ENCODE results near the gene HOXD10.

DNA sequence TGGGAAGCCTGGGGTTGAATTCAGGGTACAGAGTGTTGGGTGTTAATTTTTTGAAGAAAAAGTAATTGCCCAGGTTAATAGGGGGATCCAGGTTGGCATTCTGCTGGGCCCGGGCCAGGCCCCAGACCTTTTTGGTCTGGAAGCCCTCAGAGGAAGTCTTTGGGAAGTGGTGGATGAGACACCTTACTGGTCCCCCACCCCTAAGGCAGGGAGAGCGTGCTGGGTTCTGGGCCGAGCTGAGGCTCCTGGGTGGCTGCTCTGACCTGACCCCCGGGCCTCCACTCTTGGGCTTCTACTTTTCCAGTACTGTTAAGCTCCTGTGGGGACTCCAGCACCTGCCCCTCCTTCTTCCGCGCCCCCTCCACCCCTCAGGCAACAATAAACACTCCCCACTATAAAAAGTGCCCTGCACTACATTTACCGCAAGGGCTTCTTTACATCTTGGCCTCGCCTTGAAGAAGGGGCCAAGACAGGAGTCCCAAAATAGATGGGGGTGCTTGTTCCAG lies 39.8 kb downstream of the HOXD10 start:
- TF ChIP-seq, protein P1, sequence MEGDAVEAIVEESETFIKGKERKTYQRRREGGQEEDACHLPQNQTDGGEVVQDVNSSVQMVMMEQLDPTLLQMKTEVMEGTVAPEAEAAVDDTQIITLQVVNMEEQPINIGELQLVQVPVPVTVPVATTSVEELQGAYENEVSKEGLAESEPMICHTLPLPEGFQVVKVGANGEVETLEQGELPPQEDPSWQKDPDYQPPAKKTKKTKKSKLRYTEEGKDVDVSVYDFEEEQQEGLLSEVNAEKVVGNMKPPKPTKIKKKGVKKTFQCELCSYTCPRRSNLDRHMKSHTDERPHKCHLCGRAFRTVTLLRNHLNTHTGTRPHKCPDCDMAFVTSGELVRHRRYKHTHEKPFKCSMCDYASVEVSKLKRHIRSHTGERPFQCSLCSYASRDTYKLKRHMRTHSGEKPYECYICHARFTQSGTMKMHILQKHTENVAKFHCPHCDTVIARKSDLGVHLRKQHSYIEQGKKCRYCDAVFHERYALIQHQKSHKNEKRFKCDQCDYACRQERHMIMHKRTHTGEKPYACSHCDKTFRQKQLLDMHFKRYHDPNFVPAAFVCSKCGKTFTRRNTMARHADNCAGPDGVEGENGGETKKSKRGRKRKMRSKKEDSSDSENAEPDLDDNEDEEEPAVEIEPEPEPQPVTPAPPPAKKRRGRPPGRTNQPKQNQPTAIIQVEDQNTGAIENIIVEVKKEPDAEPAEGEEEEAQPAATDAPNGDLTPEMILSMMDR (IDR thresholded peaks at IDR 0.05) = no peak
- TF ChIP-seq, protein P2, sequence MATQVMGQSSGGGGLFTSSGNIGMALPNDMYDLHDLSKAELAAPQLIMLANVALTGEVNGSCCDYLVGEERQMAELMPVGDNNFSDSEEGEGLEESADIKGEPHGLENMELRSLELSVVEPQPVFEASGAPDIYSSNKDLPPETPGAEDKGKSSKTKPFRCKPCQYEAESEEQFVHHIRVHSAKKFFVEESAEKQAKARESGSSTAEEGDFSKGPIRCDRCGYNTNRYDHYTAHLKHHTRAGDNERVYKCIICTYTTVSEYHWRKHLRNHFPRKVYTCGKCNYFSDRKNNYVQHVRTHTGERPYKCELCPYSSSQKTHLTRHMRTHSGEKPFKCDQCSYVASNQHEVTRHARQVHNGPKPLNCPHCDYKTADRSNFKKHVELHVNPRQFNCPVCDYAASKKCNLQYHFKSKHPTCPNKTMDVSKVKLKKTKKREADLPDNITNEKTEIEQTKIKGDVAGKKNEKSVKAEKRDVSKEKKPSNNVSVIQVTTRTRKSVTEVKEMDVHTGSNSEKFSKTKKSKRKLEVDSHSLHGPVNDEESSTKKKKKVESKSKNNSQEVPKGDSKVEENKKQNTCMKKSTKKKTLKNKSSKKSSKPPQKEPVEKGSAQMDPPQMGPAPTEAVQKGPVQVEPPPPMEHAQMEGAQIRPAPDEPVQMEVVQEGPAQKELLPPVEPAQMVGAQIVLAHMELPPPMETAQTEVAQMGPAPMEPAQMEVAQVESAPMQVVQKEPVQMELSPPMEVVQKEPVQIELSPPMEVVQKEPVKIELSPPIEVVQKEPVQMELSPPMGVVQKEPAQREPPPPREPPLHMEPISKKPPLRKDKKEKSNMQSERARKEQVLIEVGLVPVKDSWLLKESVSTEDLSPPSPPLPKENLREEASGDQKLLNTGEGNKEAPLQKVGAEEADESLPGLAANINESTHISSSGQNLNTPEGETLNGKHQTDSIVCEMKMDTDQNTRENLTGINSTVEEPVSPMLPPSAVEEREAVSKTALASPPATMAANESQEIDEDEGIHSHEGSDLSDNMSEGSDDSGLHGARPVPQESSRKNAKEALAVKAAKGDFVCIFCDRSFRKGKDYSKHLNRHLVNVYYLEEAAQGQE (IDR thresholded peaks at IDR 0.05; ENCODE audit: insufficient read depth in 1 of 2, low read depth in 2 of 2, low read length in 1 of 2) = no peak

Measured in Panc1 (cell line).